NT2/D1 (cell line): ENCODE data around the gene ARL14EP.

Source experiments
- DNase-seq: peaks from one replicate; pipeline ENCODE4 v3.0.0-alpha.2; 2011; ENCODE audit warnings: low read depth, low spot score
- H3K27me3 ChIP-seq: 2 replicates; pipeline ENCODE4 v1.6.0; 2011; ENCODE audit warnings: mild to moderate bottlenecking; ENCODE audit not compliant: insufficient read length, insufficient read depth
- H3K36me3 ChIP-seq: 2 replicates; pipeline ENCODE4 v1.6.1; 2011; ENCODE audit warnings: mild to moderate bottlenecking, low read length, mixed read lengths; ENCODE audit not compliant: insufficient read depth, insufficient read length
- H3K4me1 ChIP-seq: 2 replicates; pipeline ENCODE4 v1.5.1; 2011; ENCODE audit not compliant: insufficient read depth, insufficient read length
- H3K4me3 ChIP-seq: 2 replicates; pipeline ENCODE4 v1.5.1; 2011; ENCODE audit warnings: low read depth; ENCODE audit not compliant: insufficient read length
- H3K9ac ChIP-seq: 2 replicates; pipeline ENCODE4 v1.6.0; 2011; ENCODE audit warnings: low read depth; ENCODE audit not compliant: insufficient read length
- H3K9me3 ChIP-seq: 2 replicates; pipeline ENCODE4 v1.5.1; 2011; ENCODE audit warnings: mild to moderate bottlenecking, low read length; ENCODE audit not compliant: insufficient read depth
- SUZ12 ChIP-seq: IDR thresholded peaks from 2 replicates; pipeline ENCODE4 v1.6.1; 2011; ENCODE audit not compliant: insufficient read length, insufficient read depth; ENCODE audit errors: extremely low read depth
- YY1 ChIP-seq: IDR thresholded peaks from 2 replicates; pipeline ENCODE4 v1.6.1; 2011; ENCODE audit not compliant: insufficient read length, insufficient read depth
- ZNF274 ChIP-seq: IDR thresholded peaks from 2 replicates; pipeline ENCODE4 v1.6.1; 2011; ENCODE audit warnings: mild to moderate bottlenecking, low read depth, low read length

ARL14EP gene

GRCh38 chr11:30349885-30350284 is 27.0 kb downstream of the ARL14EP start:
- no peaks in the 10 kb centered on the region for H3K27me3 ChIP-seq
- no peak for DNase-seq
- no peak overlapping the region for H3K4me3 ChIP-seq
- TF ChIP-seq YY1 (no peak), ZNF274 (no peak), SUZ12 (no peak)
- H3K9me3 ChIP-seq, result no peaks in the 10 kb centered on the region
- no peaks in the 10 kb centered on the region for H3K36me3 ChIP-seq
- H3K4me1 ChIP-seq, result no peaks in the 10 kb centered on the region
- H3K9ac ChIP-seq, result no peak overlapping the region

- Histone ChIP-seq H3K27me3 (no peaks in the 10 kb centered on the region), H3K4me3 (no peak overlapping the region), H3K9me3 (0 out of 2 replicates have a peak, but pooled peaks cover 4% of the 10 kb centered on the region), H3K36me3 (no peaks in the 10 kb centered on the region), H3K9ac (no peak overlapping the region), H3K4me1 (no peaks in the 10 kb centered on the region)
- TF ChIP-seq SUZ12 (no peak), YY1 (no peak), ZNF274 (no peak)
- no peak for DNase-seq
These were observed 27.5 kb downstream of the ARL14EP start for GRCh38 chr11:30350384-30350783.

GRCh38 chr11:30351061-30351460 is 28.2 kb downstream of the ARL14EP start:
- TF ChIP-seq YY1, result no peak
- TF ChIP-seq ZNF274, result no peak
- TF ChIP-seq SUZ12, result no peak
- no peak for DNase-seq
- Histone ChIP-seq H3K4me3 (no peak overlapping the region), H3K4me1 (no peaks in the 10 kb centered on the region), H3K36me3 (no peaks in the 10 kb centered on the region), H3K27me3 (no peaks in the 10 kb centered on the region), H3K9ac (no peak overlapping the region), H3K9me3 (0 out of 2 replicates have a peak, but pooled peaks cover 4% of the 10 kb centered on the region)

- Histone ChIP-seq H3K36me3 (no peaks in the 10 kb centered on the region), H3K27me3 (no peaks in the 10 kb centered on the region), H3K9me3 (0 out of 2 replicates have a peak, but pooled peaks cover 4% of the 10 kb centered on the region), H3K9ac (no peak overlapping the region), H3K4me3 (no peak overlapping the region), H3K4me1 (no peaks in the 10 kb centered on the region)
- TF ChIP-seq ZNF274 (no peak), YY1 (no peak), SUZ12 (no peak)
- no peak for DNase-seq
These were observed 33.5 kb downstream of the ARL14EP start for GRCh38 chr11:30356391-30356790.

- TF ChIP-seq SUZ12 (no peak), YY1 (no peak), ZNF274 (no peak)
- H3K36me3 ChIP-seq, result no peaks in the 10 kb centered on the region
- no peak overlapping the region for H3K9ac ChIP-seq
- no peaks in the 10 kb centered on the region for H3K4me1 ChIP-seq
- no peak overlapping the region for H3K4me3 ChIP-seq
- DNase-seq, result no peak
- no peaks in the 10 kb centered on the region for H3K27me3 ChIP-seq
- 0 out of 2 replicates have a peak, but pooled peaks cover 4% of the 10 kb centered on the region for H3K9me3 ChIP-seq
These were observed 35.0 kb downstream of the ARL14EP start for GRCh38 chr11:30357872-30358271.

GRCh38 chr11:30358536-30358935 is 35.6 kb downstream of the ARL14EP start:
- TF ChIP-seq ZNF274 (no peak), YY1 (no peak), SUZ12 (no peak)
- no peak for DNase-seq
- no peak overlapping the region for H3K4me3 ChIP-seq
- H3K9ac ChIP-seq, result no peak overlapping the region
- H3K9me3 ChIP-seq, result 0 out of 2 replicates have a peak, but pooled peaks cover 4% of the 10 kb centered on the region
- H3K36me3 ChIP-seq, result no peaks in the 10 kb centered on the region
- no peaks in the 10 kb centered on the region for H3K4me1 ChIP-seq
- H3K27me3 ChIP-seq, result no peaks in the 10 kb centered on the region

- TF ChIP-seq SUZ12 (no peak), ZNF274 (no peak), YY1 (no peak)
- no peaks in the 10 kb centered on the region for H3K4me1 ChIP-seq
- no peaks in the 10 kb centered on the region for H3K36me3 ChIP-seq
- DNase-seq, result no peak
- H3K27me3 ChIP-seq, result no peaks in the 10 kb centered on the region
- no peak overlapping the region for H3K9ac ChIP-seq
- no peaks in the 10 kb centered on the region for H3K9me3 ChIP-seq
- H3K4me3 ChIP-seq, result no peak overlapping the region
These were observed 37.8 kb downstream of the ARL14EP start for GRCh38 chr11:30360741-30361140.

GRCh38 chr11:30364139-30364836 is 41.4 kb downstream of the ARL14EP start:
- TF ChIP-seq SUZ12 (no peak), ZNF274 (no peak), YY1 (no peak)
- no peaks in the 10 kb centered on the region for H3K36me3 ChIP-seq
- H3K4me1 ChIP-seq, result no peaks in the 10 kb centered on the region
- H3K9ac ChIP-seq, result no peak overlapping the region
- H3K9me3 ChIP-seq, result no peaks in the 10 kb centered on the region
- H3K27me3 ChIP-seq, result no peaks in the 10 kb centered on the region
- no peak for DNase-seq
- no peak overlapping the region for H3K4me3 ChIP-seq
